AG20443 (cell line): ENCODE results near the gene ZDHHC4.

Experiments used
- DNase-seq: peaks from one replicate; pipeline ENCODE4 v3.0.0; 2012; ENCODE audit warnings: low spot score, mixed read lengths

ZDHHC4 gene

DNA sequence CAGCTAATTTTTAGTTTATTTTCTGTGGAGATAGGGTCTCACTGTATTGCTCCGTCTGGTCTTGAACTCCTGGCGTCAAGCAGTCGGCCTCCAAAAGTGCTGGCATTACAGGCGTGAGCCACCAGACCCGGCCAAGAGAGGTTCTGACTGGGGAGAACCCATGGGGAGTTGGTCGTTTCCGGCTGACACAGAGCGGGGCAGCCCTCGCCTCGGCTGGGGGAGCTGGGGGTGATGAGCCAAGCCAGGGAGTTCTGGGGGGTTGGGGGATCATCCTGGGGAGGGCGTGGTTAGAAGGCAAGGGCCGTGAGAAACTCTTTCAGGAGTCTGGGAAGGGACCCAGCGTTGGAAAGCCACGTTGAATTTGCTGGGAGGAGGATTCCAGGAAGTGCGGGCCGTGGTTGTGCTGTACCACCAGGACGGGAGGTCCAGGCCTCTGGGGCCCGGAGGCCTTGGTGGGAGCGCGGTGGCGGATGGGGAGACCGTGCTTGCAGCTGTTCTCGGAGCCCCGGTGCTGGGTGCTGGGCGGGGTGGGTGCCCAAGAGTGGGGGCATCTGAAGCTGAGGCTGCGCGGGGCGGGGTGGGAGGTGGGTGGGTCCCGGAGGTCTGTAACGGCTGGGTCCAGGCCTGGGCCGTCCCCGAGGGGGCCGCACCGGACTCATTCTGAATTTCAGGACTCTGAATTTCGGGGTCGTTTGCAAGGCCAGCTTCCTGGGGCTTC is 29.8 kb downstream of the ZDHHC4 start:
- no peak for DNase-seq

DNA sequence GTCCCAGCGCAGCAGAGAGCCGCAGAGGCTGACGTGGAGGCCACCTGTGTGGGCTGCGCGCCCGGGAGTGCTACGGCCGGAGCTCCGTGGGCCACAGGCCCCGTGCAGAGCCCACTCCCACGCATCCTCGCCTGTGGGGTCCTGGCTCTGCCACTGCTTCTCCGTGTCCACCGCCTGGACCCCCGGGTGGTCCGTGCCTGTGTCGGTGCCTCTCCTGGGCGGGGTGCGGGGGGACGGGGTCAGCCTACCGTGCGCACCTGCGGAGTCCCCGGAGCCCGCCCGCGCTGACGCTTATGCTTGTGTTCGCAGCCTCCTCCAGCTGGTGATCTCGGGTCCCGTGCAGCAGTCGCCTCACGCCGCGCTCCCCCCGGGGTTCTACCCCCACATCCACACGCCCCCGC is 30.4 kb downstream of the ZDHHC4 start:
- DNase-seq: no peak

DNA sequence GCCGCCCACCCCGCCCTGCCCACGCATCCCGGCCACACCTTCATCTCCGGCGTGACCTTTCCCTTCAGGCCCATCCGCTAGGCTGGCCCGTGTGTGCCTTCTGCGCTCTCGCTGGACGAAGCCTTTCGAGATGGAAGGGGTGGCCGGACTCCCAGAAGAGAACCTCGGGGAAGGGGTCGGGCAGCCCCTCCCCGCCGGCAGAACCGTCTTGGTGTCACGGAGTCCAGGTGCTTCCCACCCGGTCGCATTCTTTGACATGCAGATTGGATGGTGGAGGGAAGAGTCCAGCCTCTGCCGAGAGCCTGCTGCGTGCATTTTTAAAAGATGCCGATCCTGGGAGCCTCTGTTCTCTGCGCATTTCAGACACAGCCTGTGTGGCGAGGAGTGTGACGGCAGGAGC is 30.8 kb downstream of the ZDHHC4 start:
- no peak for DNase-seq

DNA sequence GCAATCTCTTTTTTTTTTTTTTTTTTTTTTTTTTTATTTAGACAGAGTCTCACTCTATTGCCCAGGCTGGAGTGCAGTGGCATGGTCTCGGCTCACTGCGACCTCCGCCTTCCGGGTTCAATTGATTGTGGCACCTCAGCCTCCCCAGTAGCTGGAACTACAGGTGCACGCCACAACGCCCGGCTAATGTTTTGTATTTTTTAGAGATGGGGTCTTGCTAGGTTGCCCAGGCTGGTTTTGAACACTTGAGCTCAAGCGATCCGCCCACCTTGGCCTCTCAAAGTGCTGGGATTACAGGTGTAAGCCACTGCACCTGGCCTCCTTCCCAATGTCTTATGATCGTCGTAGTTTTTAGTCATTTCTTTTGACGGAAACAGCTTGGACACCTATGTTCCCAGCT is 31.5 kb downstream of the ZDHHC4 start:
- no peak for DNase-seq

DNA sequence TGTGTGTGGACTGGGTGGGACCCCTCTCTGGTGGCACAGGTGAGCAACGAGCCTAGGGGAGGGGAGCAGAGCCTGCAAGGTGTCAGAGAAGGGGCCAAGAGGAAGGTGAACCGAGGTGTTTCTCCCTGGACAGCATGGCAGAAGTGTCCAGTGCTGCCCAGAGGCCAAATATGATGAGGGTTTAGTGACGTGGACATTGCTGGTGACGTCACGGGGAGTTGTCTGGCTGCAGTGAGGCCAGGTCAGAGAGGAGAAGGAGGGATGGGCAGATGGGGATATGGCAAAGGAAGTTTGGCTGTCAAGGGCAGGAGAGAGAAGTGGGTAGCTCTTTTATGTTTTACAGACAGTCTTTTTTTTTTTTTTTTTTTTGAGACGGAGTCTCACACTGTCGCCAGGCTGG is 35.6 kb downstream of the ZDHHC4 start:
- no peak for DNase-seq

DNA sequence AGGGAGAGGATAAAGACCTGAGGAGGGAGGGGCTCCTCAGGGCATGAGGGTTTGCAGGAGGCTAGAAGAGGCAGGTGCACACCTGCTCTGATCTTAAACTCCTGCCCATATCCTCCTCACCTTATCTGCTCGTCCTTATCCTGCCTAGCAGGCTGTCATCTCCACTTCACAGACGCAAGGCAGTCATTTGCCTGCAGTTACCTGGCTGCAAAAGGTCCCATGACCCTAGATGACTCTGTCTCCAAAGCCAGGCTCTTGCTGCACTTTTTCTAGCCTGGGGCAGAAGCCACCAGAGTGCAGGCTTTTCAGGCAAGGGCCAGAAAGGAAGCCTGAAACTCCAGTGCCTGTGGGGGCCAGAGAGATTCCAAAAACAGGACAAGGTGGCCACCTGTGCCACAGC is 36.5 kb downstream of the ZDHHC4 start:
- no peak for DNase-seq

DNA sequence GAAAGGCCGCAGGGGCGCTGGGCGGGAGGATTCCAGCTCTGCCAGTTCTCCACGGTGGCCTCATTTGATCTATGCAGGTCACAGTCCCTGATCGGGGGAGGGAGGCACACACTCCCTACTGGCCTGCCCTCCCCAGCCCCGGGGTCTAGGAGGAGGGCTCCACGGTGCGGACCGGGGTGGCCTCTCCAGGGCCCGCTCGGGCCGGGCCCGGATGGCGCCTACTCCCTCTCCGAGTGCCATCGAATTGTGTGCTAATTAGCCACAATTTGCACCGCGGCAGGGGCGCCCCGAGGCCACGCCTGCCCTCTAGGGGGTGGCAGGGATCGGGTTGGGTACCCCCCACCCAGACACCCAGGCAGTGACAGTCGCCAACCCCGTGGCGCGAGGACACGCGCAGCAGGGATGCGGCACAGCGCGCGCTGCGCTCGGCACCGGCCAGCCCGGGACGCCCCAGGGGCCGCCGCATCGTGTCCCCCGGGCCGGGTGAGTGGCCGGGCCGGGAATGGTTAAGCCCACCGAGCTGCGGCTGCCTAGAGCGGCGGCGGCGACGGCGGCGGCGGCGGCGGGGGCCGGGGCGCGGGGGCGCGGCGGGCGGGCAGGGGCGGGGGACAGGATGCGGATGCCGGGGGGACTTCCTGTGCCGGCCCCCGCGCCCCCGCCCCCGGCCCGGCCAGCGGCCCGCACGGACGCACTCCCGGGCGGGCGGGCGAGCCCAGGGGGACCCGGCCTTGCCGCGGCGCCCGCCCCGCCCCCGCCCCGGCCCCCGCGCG is 37.9 kb downstream of the ZDHHC4 start, which contains the start of gene ZNF853:
ZNF853 (plus strand) TSS at position 658 of the 770 bp plus-strand sequence. CDS start 565 bp downstream, outside the sequence.
- DNase-seq: no peak

DNA sequence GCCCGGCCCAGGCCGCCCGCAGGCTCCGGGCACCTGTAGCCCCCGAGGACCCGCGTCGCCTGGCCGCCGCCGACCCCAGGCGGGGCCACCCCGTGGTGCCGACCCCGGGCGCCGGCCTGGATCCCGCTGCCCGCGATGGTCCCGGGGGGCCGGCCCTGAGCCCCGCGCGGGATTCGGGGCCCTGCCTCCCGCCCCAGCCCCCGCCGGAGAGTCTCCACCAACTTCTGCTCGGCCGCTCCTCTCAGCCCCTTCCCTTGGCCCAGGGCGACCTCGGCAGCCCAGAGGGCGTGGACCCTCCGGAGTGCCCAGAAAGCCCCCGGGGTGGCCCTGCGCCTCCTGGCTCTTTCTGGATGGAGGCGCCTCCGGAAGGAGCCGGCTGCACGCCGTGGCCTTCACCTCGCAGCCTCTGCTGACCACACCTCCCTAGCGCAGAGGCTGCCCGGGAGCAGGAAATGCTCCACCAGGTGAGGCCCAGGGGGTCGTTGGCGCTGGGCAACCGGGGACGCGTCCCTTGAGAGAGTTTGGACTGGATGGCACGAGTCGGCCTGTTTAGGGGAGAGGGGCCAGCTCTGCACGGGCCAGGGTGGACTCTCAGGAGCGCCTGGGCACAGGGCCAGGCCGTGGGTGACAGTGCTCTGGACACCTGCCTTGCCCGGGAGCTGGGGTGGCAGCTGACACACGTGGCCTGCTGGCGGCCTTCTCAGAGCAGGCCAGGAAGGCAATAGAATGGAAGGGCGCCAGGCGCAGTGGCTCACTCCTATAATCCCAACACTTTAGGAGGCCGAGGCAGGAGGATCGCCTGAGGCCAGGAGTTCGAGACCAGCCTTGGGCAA is 38.7 kb downstream of the ZDHHC4 start:
- DNase-seq: no peak

DNA sequence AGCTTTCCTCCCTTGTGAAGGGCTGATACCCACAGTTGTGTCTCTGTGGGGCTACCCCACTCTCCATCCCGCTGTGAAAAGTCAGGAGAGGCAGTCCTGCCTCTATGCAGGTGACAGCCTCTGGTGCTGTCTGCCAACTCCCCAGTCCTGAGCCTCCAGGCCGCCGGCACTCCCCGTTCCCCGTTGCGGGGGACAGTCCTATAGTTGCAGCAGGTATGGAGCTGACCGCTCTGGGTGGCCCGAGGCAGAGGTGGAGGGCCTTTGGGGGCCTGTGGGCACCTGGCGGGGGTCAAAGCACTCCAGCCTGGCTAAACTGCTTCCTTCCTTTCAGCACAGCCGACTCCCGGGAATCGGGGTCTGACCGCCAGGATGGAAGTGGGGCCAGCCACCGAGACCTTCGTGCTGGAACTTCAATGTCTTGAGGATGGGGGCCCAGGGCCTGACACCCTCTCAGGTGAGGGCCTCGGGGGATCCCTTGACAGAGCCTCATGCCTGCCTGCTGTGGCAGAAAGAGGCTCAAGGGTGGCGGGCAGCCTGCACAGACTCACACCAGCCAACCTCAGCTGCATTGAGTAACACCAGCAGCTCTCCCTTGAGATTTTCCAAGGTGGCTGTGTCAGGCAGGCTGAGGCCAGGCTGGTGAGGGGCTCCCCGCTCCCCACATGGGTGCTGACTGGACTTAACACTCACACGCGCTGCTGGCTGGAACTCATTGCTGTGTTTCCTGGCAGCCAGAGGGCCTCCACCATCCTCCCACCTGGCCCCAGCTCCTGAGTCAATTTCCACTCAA is 39.8 kb downstream of the ZDHHC4 start:
- DNase-seq: no peak

DNA sequence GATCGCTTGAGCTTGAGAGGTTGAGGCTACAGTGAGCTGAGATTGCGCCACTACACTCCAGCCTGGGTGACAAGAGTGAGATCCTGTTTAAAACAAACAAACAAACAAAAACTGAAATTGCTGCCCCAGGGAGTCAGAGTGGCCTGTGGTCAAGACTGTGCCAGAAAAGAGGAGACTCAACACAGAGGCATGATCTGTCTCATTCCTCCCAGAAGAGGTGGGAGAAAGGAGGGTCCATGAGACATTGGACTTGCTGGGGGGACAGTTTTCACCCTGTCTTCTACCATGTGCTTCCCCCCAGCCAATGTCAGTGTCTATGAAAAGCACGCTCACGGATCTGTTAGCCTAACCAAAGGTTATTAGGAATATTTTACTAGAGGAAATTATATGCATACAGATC is 41.4 kb downstream of the ZDHHC4 start:
- no peak for DNase-seq

DNA sequence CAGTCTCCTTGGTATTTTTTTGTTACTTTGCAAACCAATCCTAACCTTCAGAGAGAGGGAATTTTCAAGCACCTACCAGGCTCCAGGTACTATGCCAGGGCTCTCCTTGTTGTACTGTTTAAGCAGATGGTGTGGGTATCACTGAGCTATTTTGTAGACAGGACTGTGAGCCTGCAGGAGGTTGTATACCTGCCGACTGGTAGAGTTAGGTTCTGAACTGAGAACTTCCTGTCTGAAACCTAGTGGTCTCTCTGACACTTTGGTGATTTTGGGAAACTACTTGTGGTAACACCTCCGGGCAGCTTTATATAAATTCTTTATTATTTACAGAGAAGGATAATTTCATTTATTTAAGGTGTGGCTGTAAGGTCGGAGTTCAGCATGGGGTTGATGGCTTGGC is 42.7 kb downstream of the ZDHHC4 start:
- DNase-seq: no peak

DNA sequence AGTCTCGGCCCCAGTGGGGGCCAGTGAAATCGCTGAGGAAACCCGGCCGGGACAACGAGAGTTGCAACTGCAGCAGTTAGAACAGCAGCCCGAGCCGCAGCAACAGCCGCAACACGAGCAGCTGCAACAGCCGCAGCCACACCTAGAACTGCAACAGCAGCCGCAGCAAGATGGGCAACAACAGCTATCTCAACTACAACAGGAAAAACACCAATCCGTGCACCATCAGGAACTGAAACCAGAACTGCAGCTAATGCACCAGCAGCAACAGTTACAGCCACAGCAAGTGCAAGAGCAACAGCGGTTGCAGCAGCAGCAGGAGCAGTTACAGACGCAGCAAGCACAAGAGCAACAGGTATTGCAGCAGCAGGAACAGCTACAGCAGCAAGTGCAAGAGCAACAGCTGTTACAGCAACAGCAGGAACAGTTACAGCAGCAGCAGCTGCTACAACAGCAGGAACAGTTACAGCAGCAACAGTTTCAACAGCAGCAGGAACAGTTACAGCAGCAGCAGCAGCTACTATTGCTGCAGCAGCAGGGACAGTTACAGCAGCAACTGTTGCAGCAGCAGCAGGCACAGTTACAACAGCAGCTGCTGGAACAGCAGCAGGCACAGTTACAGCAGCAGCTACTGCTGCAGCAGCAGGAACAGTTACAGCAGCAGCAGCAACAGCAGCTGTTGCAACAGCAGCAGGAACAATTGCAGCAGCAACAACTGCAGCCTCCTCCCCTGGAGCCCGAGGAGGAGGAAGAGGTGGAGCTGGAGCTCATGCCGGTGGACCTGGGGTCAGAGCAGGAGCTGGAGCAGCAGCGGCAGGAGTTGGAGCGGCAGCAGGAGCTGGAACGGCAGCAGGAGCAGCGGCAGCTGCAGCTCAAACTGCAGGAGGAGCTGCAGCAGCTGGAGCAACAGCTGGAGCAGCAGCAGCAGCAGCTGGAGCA is 44.2 kb downstream of the ZDHHC4 start:
- DNase-seq: no peak

DNA sequence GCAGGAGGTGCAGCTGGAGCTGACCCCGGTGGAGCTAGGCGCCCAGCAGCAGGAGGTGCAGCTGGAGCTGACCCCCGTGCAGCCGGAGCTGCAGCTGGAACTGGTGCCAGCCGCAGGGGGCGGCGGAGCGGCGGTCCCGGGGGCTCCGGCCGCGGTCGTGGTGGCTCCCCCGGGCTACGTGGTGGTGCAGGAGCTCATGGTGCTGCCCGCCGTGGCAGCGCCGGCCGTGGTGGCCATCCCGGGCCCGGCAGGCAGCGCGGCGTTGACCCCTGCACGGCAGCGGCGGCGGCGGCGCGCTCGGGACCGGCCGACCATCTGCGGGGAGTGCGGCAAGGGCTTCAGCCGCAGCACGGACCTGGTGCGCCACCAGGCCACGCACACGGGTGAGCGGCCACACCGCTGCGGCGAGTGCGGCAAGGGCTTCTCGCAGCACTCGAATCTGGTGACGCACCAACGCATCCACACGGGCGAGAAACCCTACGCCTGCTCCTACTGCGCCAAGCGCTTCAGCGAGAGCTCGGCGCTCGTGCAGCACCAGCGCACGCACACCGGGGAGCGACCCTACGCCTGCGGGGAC is 45.0 kb downstream of the ZDHHC4 start:
- no peak for DNase-seq

DNA sequence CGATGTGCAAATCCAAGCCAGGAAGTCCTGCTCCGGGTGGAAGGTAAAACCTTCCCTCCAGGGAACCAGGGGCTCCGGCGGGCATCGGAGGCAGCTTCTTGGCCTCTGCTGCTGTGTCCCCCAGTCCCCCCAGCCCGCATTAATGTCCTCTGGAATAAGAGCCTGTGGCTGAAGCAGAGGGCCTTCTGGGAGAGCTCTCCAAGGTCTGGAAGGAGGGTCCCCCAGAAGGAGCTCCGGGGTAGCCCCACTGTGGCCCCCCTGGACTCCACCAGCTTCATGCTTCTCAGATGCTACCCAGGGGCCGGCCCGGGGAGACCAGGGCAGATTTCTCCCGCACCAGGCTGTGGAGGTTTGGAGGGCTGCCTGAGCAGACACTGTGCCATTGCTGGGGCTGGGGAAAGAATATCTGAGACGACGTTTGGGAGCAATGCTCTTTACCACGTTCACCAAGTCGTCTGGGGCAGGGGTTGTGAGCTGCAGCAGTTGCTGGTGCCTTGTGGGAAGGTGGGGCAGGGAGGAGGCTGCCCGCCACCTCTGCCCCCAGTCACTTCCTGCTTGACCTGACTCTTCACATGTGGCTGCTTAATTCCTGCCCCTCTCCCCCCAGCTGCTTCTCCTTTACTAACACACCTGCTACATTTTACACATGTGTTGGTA is 46.5 kb downstream of the ZDHHC4 start:
- DNase-seq: no peak

DNA sequence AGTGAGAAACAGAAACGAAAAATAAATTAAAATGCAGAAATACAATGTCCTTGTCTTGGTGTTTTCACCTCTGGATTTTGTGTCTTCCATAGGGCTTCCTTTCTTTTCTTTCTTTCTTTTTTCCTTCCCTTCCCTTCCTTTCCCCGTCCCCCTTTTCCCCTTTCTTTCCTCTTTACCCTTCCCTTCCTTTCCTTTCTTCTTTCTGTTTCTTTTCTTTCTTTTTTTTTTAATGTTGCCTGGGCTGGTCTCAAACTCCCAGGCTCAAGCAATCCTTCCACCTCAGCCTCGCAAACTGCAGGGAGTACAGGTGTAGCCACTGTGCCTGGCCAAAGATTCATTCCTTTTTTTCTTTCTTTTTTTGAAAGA is 47.0 kb downstream of the ZDHHC4 start:
- DNase-seq: no peak

DNA sequence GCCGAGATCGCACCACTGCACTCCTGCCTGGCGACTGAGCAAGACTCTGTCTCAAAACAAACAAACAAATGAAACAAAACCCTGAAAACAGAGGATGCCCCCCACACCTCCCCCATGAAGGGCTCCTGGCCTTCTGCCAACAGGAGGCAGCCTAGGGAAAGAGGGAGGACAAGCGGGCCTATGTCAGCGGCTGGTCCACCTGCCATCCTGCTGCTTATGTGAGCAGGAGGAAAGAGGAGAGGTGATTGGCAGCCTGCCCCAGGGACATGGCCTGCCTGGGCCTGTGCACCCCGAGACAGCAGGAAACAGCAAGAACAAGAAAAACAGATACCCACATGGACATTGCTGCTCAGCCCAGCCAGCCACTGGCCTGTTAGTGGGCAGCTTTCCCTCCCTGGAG is 50.8 kb downstream of the ZDHHC4 start:
- DNase-seq: no peak

DNA sequence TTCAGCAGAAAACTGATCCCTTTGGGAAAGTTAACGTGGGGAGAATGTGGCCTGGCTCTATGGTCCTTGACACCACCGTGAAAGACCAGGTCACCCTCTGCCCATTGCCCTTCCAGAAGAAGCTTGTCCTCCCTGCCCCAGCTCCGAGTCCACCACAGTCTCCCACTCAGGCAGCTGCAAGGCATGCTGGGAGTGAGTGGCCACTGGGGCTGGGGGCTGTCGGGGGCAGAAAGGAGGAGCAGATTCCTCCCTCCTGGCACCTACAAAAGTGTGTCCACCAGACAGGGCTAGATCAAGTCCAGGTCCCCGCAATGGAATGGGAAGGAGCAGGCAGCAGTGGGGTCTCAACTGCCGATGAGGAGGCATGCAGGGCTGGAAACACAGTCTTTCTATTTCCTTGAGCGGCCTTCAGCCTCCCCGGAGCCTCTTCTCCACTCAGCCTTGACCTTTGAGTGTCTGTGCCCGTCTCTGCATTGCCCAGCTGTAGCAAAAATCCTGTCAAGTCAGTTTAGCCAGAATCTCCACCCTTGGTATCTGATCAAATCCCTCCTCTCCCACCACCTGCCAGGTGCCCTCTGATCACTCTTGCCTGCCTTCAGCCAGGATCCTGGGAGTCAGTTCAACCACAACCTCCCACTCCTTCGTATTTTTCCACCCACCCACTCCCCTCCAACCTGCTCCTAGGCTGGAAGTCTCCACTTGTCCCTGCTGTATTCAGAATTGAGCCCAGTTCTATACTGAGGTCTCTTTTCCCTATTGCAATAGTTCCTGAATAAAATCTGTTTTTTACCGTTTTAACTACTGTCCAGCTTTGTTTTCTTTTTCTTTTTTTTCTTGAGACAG is 53.0 kb downstream of the ZDHHC4 start:
- no peak for DNase-seq

DNA sequence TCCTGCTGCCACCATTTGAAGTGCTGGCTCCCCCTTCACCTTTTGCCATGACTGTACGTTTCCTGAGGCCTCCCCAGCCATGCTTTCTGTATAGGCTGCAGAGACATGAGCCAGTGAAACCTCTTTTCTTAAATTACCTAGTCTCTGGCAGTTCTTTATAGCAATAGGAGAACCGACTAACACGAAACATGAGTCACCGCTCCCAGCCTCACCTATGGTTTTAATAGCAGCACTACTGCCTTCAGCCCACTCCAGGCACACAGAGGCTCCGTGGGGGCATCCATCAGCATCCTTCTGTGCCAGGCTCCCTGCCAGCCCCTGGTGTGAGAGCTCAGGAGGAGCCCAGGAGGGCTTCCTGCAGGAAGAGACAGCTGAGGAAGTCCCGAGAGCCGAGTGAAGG is 54.4 kb downstream of the ZDHHC4 start:
- DNase-seq: no peak

DNA sequence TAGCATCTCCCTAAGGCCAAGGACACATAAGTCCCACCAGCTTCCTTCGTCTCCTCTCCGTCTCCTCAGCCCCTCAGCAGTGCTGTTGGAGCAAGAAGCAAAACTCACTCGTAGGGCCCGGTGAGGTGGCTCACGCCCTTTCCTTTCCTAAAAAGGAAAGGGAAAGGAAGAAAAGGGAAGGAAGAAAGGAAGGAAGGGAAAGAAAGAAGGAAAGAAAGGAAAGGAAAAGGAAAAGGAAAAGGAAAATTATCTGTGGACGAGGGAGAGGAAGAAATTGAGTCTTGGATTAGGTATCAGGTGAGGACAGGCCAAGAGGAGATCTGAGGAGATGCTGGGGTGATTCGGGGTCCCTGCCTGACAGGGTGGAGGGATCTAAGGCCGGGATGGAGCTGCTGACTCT is 56.8 kb downstream of the ZDHHC4 start:
- no peak for DNase-seq
